Inflammatory macrophage (primary cell): Measurements from ENCODE around the gene TMEM178B.

Source experiments
- DNase-seq, 2 donors: peaks; one replicate each; pipeline ENCODE4 v3.0.0-alpha.2; 2020 to 2022

The TMEM178B gene

GRCh38 chr7:141225916-141226618, 152.2 kb downstream of the TMEM178B start:
- DNase-seq = no peak

DNA sequence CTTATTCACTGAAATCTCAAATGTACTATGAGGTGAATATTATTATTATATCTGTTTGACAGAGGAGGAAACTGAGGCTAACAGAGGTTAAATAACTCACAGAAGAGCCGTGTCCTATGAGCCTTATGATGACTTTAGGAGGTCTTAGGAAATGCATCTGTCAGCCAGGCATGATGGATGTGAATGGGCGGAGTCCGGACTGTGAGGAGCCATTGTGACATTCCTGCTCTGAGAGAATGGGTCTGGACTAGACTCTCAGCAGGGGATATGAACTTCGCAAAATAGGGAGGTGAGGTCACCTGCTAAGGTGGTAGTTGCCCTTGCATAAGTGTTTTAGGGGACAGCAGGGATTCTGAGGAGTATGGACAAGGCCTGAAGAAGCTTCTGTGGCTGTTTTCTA, 153.6 kb downstream of the TMEM178B start:
- no peak for DNase-seq

GRCh38 chr7:141228482-141228881, 154.6 kb downstream of the TMEM178B start:
- no peak for DNase-seq

DNA sequence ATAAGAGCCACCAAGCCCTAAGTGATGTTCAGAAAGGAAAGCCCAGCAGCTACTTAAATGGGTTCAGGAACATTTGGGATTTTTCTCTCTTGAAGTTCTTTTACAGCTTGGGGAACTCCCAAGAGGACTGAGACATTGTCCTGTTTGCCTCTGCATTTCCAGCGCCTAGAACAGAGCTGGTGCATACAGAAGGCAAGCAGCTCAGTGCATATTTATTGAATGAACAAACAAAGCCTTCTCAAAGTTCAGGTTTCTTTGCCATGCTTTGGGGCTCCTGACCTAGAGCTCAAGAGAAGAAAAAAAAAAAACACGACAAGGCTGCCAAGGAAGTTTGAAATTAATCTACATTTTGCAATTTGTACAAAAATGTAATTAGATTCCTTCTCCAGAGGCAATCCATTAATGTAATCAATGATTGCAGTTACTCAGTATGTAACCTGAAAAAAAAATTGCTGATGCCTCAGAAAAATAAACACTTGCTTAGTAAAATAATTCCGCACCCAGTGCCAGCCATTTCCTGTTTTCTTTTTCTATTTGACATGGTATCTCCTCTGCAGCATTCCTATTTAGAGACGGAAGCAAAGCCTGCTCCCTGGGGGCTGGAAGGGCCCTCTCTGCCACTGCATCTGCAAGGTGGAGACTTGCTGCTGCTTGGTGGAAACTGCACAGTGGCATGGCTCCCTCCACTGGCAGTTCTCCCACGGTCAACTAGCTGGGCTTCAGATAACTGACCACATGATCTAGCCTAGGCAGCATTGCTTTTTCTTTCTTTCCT, 157.3 kb downstream of the TMEM178B start:
- no peak for DNase-seq

DNA sequence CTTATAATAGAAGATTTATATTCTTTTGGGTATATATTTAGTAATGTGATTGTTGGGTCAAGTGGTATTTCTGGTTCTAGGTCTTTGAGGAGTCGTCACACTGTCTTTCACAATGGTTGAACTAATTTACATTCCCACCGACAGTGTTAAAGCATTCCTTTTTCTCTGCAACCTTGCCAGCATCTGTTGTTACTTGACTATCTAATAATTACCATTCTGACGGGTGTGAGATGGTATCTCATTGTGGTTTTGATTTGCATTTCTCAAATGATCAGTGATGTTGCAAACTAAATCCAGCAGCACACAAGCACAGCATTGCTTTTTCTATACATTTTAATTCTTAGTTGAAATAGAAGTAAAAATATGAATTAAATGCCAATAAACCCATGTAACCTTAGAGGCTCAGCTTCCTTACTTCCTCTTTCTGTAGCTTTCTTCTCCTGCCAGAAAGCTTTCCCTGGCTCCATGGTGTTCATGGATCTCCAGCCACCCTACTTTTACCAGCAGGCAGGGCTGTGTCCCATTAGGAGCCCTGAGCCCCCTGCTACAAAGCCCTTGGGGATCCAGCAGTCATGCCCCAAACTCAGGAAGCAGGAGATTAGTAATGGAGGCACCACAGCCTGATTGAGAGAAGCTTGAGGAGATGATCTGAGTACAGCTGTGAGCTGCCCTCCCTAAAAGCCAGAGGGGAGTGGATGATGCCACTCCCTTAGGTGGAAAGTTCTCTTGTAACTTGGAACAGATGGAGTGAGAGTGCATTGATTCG, 158.6 kb downstream of the TMEM178B start:
- DNase-seq = no peak

DNA sequence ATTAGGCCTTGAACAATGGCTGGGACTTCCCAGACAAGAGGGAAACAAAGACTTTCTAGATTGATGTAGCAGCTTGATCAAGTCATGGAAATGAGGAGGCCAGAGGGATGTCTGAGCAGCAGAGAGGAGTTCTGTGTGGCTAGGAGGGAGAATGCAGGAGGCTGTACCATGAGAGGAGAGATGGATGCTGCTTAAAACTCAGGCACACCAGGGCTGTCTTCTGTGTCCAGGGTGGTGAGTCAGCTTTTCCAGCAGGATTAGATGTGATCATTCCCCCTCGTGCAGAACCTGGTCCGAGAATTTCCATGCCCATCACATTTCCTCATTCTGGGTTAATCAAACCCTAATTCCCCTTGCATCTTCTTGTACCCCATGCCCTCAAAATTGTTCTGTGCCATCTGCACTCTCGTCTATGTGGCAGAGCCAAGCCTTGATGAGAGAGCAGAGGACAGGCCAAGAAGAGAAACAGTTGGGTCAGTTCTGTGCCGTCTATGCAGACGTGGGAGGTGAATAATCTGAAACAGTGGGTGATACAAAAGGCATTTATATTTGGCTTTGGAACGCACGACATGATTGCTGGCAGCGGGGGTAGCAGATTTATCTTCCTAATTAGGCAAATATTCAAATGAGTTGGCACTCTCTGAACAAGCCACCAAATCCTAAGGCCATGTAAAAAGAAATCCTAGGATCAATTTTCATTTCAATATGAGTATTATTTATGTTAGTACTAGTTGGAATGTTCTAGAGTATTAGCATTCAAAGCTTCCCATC, 160.7 kb downstream of the TMEM178B start:
- no peak for DNase-seq

- DNase-seq = no peak
Observed at GRCh38 chr7:141235656-141236055, 161.8 kb downstream of the TMEM178B start.

DNA sequence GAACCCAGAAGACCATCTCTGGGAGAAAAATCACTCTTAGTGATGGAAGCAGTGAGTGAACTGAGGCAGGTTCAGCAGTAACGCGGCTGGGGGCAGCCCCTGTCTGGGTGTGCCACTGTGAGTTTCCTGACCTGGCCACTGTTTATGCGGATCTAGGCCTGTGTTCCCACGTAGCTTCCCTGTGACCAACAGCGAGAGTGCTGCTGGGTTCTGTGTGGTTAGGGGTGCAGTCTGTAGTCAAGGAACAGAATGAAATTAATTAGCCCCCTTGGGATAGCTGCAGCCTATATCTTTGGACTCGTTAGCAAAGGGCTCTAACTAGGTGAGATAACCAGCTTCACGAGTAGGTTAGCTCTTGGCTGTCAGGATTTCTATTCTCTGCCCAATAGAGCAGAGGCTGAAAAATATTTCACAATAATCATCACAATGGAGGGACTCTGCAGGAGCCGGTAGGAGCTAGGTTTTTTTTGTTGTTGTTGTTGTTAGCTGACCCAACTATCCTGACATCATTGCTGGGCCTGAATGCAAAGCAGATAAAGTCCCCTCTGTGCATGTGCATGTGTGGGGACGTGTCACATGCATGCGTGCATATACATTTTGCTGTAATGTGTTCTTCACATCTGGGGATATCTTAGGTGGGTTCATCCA, 164.9 kb downstream of the TMEM178B start:
- DNase-seq = no peak

GRCh38 chr7:141239661-141240060, 165.8 kb downstream of the TMEM178B start:
- DNase-seq = no peak

GRCh38 chr7:141242568-141242967, 168.7 kb downstream of the TMEM178B start:
- DNase-seq = no peak

DNA sequence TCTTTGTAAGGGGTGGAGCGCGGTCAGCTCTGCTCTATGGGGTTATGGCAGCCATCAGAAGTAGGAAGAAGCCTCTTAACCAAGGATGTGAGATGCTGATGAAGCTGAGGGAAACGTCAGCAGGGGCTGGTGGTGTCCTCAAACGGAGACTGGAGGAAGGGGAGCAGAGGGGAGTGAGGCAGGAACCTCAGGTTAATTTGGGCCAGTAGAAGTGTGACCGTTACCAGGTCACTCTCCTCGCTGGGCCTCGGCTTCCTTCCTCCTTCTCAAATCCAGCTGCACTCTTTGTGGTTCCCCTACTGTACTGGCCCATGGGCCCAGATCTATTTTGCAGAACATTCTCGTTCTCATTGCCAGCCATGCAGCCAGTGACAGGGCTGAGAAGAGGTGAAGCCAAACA, 169.5 kb downstream of the TMEM178B start:
- no peak for DNase-seq

- no peak for DNase-seq
Observed at GRCh38 chr7:141244435-141244834, 170.6 kb downstream of the TMEM178B start.

GRCh38 chr7:141246426-141246825, 172.6 kb downstream of the TMEM178B start:
- no peak for DNase-seq

GRCh38 chr7:141251180-141251579, 177.3 kb downstream of the TMEM178B start:
- DNase-seq = no peak

GRCh38 chr7:141251957-141252356, 178.1 kb downstream of the TMEM178B start:
- no peak for DNase-seq

- DNase-seq = no peak
Observed at GRCh38 chr7:141257597-141257996, 183.7 kb downstream of the TMEM178B start.

DNA sequence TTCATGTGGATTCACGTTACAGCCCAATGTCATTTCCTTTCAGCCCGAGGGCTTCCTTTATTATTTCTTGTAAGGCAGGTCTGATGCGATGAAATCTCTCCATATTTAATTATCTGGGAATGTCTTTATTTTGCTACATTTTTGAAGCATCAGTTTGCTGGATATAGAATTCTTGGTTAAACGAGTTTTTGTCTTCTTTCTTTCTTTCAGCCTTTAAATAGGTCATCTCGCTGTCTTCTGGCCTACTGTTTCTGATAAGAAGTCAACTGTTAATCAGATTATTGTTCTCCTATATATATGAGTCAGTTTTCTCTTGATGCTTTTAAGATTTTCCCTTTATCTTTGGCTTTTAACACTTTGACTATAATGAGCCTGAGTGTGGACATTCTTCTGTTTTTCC, 184.7 kb downstream of the TMEM178B start:
- DNase-seq = no peak

GRCh38 chr7:141262101-141263090, 188.5 kb downstream of the TMEM178B start:
- no peak for DNase-seq

DNA sequence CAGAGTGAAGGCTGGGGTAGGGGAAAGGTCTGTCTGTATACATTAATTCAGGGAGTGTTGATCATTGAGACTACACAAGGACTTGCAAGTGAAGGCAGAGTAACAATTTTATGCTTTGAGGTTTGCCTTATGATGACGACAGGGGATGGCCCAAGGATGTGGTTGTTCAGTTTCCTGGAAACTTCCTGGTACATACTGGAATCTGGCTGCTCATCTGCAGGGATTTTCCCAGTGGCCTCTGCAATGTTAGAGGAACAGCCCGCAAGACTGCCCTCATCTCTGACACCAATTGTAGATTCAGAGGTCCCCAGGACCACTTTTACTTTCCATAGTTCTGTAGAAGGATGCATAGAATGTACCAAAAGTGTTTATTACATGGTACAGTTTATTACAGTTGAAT, 189.6 kb downstream of the TMEM178B start:
- no peak for DNase-seq

- DNase-seq = no peak
Observed at GRCh38 chr7:141263983-141264382, 190.1 kb downstream of the TMEM178B start.

- no peak for DNase-seq
Observed at GRCh38 chr7:141264511-141264910, 190.6 kb downstream of the TMEM178B start.
